HepG2 (cell line): Measurements from ENCODE around the gene DDT. TPM values are rescaled to one million over a fixed set of nuclear protein-coding genes. Genes with fewer than 3 reads are reported as not detected.

Experiments
- KDM6A ChIP-seq: IDR thresholded peaks from 2 replicates; pipeline ENCODE4 v1.6.1; 2016; ENCODE audit warnings: low read depth
- NPAS2 ChIP-seq: sonication (generic); formaldehyde crosslinking; IDR thresholded peaks from 2 replicates; pipeline ENCODE4 v1.8.0; 2022; ENCODE audit warnings: mild to moderate bottlenecking, missing genetic modification reagents, borderline replicate concordance
- PPARG ChIP-seq: conservative IDR thresholded peaks from 2 replicates; pipeline ENCODE4 v1.6.1; 2016; ENCODE audit warnings: missing biosample characterization, missing genetic modification reagents
- SP2 ChIP-seq: sonication (generic); formaldehyde crosslinking; IDR thresholded peaks from 2 replicates; pipeline ENCODE4 v1.5.1; 2020; ENCODE audit warnings: mild to moderate bottlenecking, missing genetic modification reagents
- THAP11 ChIP-seq: IDR thresholded peaks from 2 replicates; pipeline ENCODE4 v1.6.1; 2016; ENCODE audit warnings: missing biosample characterization, missing genetic modification reagents
- ZFP1 ChIP-seq: IDR thresholded peaks from 2 replicates; pipeline ENCODE4 v1.6.1; 2016
- ZHX1 ChIP-seq: sonication (generic); formaldehyde crosslinking; IDR thresholded peaks from 2 replicates; pipeline ENCODE4 v1.8.1; 2022; ENCODE audit warnings: low read depth, mild to moderate bottlenecking, missing genetic modification reagents
- ZNF232 ChIP-seq: sonication (generic); formaldehyde crosslinking; IDR thresholded peaks from 2 replicates; pipeline ENCODE4 v1.4.0; 2020; ENCODE audit warnings: missing genetic modification reagents, borderline replicate concordance
- ZNF326 ChIP-seq: sonication (generic); formaldehyde crosslinking; IDR thresholded peaks from 2 replicates; pipeline ENCODE4 v1.4.0; 2020; ENCODE audit warnings: missing genetic modification reagents, borderline replicate concordance
- ZNF75D ChIP-seq: sonication (generic); formaldehyde crosslinking; IDR thresholded peaks from 2 replicates; pipeline ENCODE4 v1.8.1; 2023; ENCODE audit warnings: missing genetic modification reagents, mild to moderate bottlenecking, borderline replicate concordance
- ZNF770 ChIP-seq: sonication (generic); formaldehyde crosslinking; IDR thresholded peaks from 2 replicates; pipeline ENCODE4 v1.5.0; 2020; ENCODE audit warnings: mild to moderate bottlenecking, missing genetic modification reagents
- ZNF781 ChIP-seq: sonication (generic); formaldehyde crosslinking; IDR thresholded peaks from 2 replicates; pipeline ENCODE4 v1.5.1; 2020; ENCODE audit warnings: borderline replicate concordance, mild to moderate bottlenecking, missing genetic modification reagents; ENCODE audit errors: not compliant biosample characterization
- polyA plus RNA-seq, 8 experiments: library from polyadenylated mRNA; depleted of rRNA in 3 of 8; stranded (reverse) in 7 of 8; unstranded in 1 of 8; fragments of >200 nt; fragmentation: Illumina TruSeq in 4 of 8; extraction: Trizol in 4 of 8; gene quantifications; 2 replicates each; pipeline versions ENCODE4 v1.2.1 to v1.2.3, GENCODE V29; 2011 to 2016; ENCODE audit warnings: low read depth in 4 of 8, missing spikeins in 1 of 8, mixed read lengths in 1 of 8; ENCODE audit not compliant: insufficient read depth in 1 of 8
- total RNA-seq, 5 experiments: library from RNA; depleted of rRNA; stranded (reverse); fragments of >200 nt; fragmentation: Illumina TruSeq; extraction: Trizol; gene quantifications; 2 replicates each; pipeline ENCODE4 v1.2.3, GENCODE V29; 2016; ENCODE audit warnings: low read depth in 1 of 5
- TF ChIP-seq, protein P1 (sequence below): sonication (generic); formaldehyde crosslinking; IDR thresholded peaks from 2 replicates; pipeline ENCODE4 v1.4.0; 2020; ENCODE audit warnings: missing genetic modification reagents
- TF ChIP-seq, protein P2 (sequence below): sonication (generic); formaldehyde crosslinking; IDR thresholded peaks from 2 replicates; pipeline ENCODE4 v1.8.0; 2023; ENCODE audit warnings: mild to moderate bottlenecking, missing genetic modification reagents
- TF ChIP-seq, protein P3 (sequence below): IDR thresholded peaks from 2 replicates; pipeline ENCODE4 v1.6.1; 2018; ENCODE audit warnings: missing genetic modification reagents, mild to moderate bottlenecking, missing compliant biosample characterization

The DDT gene
- total and polyA plus RNA-seq, 2 of the 13 experiments (the other 11 are each of a cell fraction or from before 2014, with no cell fraction given), result 143 to 181 TPM

- TF ChIP-seq, protein P1, sequence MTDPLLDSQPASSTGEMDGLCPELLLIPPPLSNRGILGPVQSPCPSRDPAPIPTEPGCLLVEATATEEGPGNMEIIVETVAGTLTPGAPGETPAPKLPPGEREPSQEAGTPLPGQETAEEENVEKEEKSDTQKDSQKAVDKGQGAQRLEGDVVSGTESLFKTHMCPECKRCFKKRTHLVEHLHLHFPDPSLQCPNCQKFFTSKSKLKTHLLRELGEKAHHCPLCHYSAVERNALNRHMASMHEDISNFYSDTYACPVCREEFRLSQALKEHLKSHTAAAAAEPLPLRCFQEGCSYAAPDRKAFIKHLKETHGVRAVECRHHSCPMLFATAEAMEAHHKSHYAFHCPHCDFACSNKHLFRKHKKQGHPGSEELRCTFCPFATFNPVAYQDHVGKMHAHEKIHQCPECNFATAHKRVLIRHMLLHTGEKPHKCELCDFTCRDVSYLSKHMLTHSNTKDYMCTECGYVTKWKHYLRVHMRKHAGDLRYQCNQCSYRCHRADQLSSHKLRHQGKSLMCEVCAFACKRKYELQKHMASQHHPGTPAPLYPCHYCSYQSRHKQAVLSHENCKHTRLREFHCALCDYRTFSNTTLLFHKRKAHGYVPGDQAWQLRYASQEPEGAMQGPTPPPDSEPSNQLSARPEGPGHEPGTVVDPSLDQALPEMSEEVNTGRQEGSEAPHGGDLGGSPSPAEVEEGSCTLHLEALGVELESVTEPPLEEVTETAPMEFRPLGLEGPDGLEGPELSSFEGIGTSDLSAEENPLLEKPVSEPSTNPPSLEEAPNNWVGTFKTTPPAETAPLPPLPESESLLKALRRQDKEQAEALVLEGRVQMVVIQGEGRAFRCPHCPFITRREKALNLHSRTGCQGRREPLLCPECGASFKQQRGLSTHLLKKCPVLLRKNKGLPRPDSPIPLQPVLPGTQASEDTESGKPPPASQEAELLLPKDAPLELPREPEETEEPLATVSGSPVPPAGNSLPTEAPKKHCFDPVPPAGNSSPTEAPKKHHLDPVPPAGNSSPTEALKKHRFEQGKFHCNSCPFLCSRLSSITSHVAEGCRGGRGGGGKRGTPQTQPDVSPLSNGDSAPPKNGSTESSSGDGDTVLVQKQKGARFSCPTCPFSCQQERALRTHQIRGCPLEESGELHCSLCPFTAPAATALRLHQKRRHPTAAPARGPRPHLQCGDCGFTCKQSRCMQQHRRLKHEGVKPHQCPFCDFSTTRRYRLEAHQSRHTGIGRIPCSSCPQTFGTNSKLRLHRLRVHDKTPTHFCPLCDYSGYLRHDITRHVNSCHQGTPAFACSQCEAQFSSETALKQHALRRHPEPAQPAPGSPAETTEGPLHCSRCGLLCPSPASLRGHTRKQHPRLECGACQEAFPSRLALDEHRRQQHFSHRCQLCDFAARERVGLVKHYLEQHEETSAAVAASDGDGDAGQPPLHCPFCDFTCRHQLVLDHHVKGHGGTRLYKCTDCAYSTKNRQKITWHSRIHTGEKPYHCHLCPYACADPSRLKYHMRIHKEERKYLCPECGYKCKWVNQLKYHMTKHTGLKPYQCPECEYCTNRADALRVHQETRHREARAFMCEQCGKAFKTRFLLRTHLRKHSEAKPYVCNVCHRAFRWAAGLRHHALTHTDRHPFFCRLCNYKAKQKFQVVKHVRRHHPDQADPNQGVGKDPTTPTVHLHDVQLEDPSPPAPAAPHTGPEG (CRISPR knock-in tag), result no peak
- TF ChIP-seq KDM6A, result no peak
- TF ChIP-seq, protein P2, sequence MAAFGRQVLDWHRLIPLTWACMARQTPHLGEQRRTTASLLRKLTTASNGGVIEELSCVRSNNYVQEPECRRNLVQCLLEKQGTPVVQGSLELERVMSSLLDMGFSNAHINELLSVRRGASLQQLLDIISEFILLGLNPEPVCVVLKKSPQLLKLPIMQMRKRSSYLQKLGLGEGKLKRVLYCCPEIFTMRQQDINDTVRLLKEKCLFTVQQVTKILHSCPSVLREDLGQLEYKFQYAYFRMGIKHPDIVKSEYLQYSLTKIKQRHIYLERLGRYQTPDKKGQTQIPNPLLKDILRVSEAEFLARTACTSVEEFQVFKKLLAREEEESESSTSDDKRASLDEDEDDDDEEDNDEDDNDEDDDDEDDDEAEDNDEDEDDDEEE (CRISPR knock-in tag), result no peak
- TF ChIP-seq, protein P3, sequence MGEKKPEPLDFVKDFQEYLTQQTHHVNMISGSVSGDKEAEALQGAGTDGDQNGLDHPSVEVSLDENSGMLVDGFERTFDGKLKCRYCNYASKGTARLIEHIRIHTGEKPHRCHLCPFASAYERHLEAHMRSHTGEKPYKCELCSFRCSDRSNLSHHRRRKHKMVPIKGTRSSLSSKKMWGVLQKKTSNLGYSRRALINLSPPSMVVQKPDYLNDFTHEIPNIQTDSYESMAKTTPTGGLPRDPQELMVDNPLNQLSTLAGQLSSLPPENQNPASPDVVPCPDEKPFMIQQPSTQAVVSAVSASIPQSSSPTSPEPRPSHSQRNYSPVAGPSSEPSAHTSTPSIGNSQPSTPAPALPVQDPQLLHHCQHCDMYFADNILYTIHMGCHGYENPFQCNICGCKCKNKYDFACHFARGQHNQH, result no peak; the same call in 1 of the 2 replicates
- peak; percentile 35; the same call in 1 of the 2 replicates for TF ChIP-seq ZNF232 (CRISPR knock-in tag)
- TF ChIP-seq NPAS2 (CRISPR knock-in tag), result no peak
- TF ChIP-seq ZHX1 (CRISPR knock-in tag), result no peak
- TF ChIP-seq ZNF326 (CRISPR knock-in tag), result no peak
- no peak for TF ChIP-seq ZNF770 (CRISPR knock-in tag)
- TF ChIP-seq SP2, result no peak
- TF ChIP-seq ZFP1 (CRISPR knock-in tag), result no peak
- peak; percentile 50; the same call in 1 of the 2 replicates for TF ChIP-seq PPARG (CRISPR knock-in tag)
- no peak for TF ChIP-seq ZNF75D (CRISPR knock-in tag)
- no peak for TF ChIP-seq THAP11 (CRISPR knock-in tag)
- no peak for TF ChIP-seq ZNF781
Measured at GRCh38 chr22:24009227-24010017, 35.2 kb upstream of the DDT start (continued).
